HepG2 (cell line): ENCODE data around the gene XPO1. TPM values are rescaled to one million over a fixed set of nuclear protein-coding genes. Genes with fewer than 3 reads are reported as not detected.

ENCODE experiments used
- CEBPG ChIP-seq: IDR thresholded peaks from 2 replicates; pipeline ENCODE4 v1.6.1; 2016
- CREB1 ChIP-seq, 2 experiments: fragments of 450-650 bp in 1 of 2; IDR thresholded peaks; 2 replicates each; pipeline ENCODE4 v1.6.1; 2016 to 2017; ENCODE audit warnings: control low read depth in 1 of 2, mild to moderate bottlenecking in 1 of 2, missing compliant biosample characterization in 1 of 2, missing genetic modification characterization in 1 of 2
- IRF1 ChIP-seq: sonication (generic); formaldehyde crosslinking; IDR thresholded peaks from 2 replicates; pipeline ENCODE4 v1.4.0; 2020; ENCODE audit warnings: low read depth, mild to moderate bottlenecking, missing genetic modification reagents
- MLX ChIP-seq: IDR thresholded peaks from 2 replicates; pipeline ENCODE4 v1.6.1; 2016
- MXD3 ChIP-seq: IDR thresholded peaks from 2 replicates; pipeline ENCODE4 v1.6.1; 2016; ENCODE audit warnings: mild to moderate bottlenecking, missing biosample characterization, missing genetic modification reagents
- NR0B2 ChIP-seq: sonication (generic); formaldehyde crosslinking; IDR thresholded peaks from 2 replicates; pipeline ENCODE4 v1.4.0; 2020; ENCODE audit warnings: mild to moderate bottlenecking, missing genetic modification reagents
- NRL ChIP-seq: sonication (generic); formaldehyde crosslinking; IDR thresholded peaks from 2 replicates; pipeline ENCODE4 v1.5.0; 2020; ENCODE audit warnings: missing genetic modification reagents, mild to moderate bottlenecking, moderate library complexity, borderline replicate concordance
- PAXIP1 ChIP-seq: sonication (generic); formaldehyde crosslinking; conservative IDR thresholded peaks from 2 replicates; pipeline ENCODE4 v1.4.0; 2020; ENCODE audit warnings: mild to moderate bottlenecking, missing genetic modification reagents, moderate library complexity
- RFX5 ChIP-seq: IDR thresholded peaks from 2 replicates; pipeline ENCODE4 v1.6.1; 2011; ENCODE audit warnings: low read depth, low read length, improper control_type of control experiment
- SOX5 ChIP-seq: IDR thresholded peaks from 2 replicates; pipeline ENCODE4 v1.6.1; 2016; ENCODE audit warnings: borderline replicate concordance
- SOX6 ChIP-seq, 2 experiments: fragments of 450-650 bp in 1 of 2; sonication (generic) in 1 of 2; formaldehyde crosslinking in 1 of 2; IDR thresholded peaks; 2 replicates each; pipeline versions ENCODE4 v1.4.0 to v1.6.1; 2017 to 2020; ENCODE audit warnings: antibody characterized with exemption in 1 of 2, mild to moderate bottlenecking in 1 of 2, missing genetic modification reagents in 1 of 2
- SYNCRIP ChIP-seq: fragments of 200-400 bp; formaldehyde crosslinking; IDR thresholded peaks from 2 replicates; pipeline ENCODE4 v1.6.1; 2018; ENCODE audit warnings: mild to moderate bottlenecking, low read depth, low read length; ENCODE audit not compliant: insufficient read depth
- ZC3H13 ChIP-seq: sonication (generic); formaldehyde crosslinking; IDR thresholded peaks from 2 replicates; pipeline ENCODE4 v1.8.1; 2023; ENCODE audit warnings: mild to moderate bottlenecking, missing genetic modification reagents, moderate library complexity
- ZFP82 ChIP-seq: sonication (generic); formaldehyde crosslinking; IDR thresholded peaks from 2 replicates; pipeline ENCODE4 v1.5.1; 2020; ENCODE audit warnings: mild to moderate bottlenecking, missing genetic modification reagents, borderline replicate concordance
- ZKSCAN1 ChIP-seq: fragments of 150-350 bp; IDR thresholded peaks from 2 replicates; pipeline ENCODE4 v1.6.1; 2014; ENCODE audit warnings: low read length
- ZNF296 ChIP-seq: sonication (generic); formaldehyde crosslinking; conservative IDR thresholded peaks from 2 replicates; pipeline ENCODE4 v1.5.0; 2020; ENCODE audit warnings: mild to moderate bottlenecking, missing genetic modification reagents
- ZNF382 ChIP-seq: sonication (generic); formaldehyde crosslinking; IDR thresholded peaks from 2 replicates; pipeline ENCODE4 v1.5.0; 2020; ENCODE audit warnings: missing genetic modification reagents, mild to moderate bottlenecking, borderline replicate concordance
- ZNF432 ChIP-seq: sonication (generic); formaldehyde crosslinking; IDR thresholded peaks from 2 replicates; pipeline ENCODE4 v1.5.0; 2020; ENCODE audit warnings: missing genetic modification reagents, mild to moderate bottlenecking, borderline replicate concordance
- ZNF446 ChIP-seq: sonication (generic); formaldehyde crosslinking; IDR thresholded peaks from 2 replicates; pipeline ENCODE4 v1.5.0; 2020; ENCODE audit warnings: mild to moderate bottlenecking, missing genetic modification reagents
- ZNF558 ChIP-seq: sonication (generic); formaldehyde crosslinking; IDR thresholded peaks from 2 replicates; pipeline ENCODE4 v1.9.0; 2022; ENCODE audit warnings: mild to moderate bottlenecking, missing genetic modification reagents, borderline replicate concordance
- ZNF776 ChIP-seq: sonication (generic); formaldehyde crosslinking; IDR thresholded peaks from 2 replicates; pipeline ENCODE4 v1.4.0; 2020; ENCODE audit warnings: mild to moderate bottlenecking, missing genetic modification reagents
- polyA plus RNA-seq, 8 experiments: library from polyadenylated mRNA; depleted of rRNA in 3 of 8; stranded (reverse) in 7 of 8; unstranded in 1 of 8; fragments of >200 nt; fragmentation: Illumina TruSeq in 4 of 8; extraction: Trizol in 4 of 8; gene quantifications; 2 replicates each; pipeline versions ENCODE4 v1.2.1 to v1.2.3, GENCODE V29; 2011 to 2016; ENCODE audit warnings: low read depth in 4 of 8, missing spikeins in 1 of 8, mixed read lengths in 1 of 8; ENCODE audit not compliant: insufficient read depth in 1 of 8
- total RNA-seq, 5 experiments: library from RNA; depleted of rRNA; stranded (reverse); fragments of >200 nt; fragmentation: Illumina TruSeq; extraction: Trizol; gene quantifications; 2 replicates each; pipeline ENCODE4 v1.2.3, GENCODE V29; 2016; ENCODE audit warnings: low read depth in 1 of 5

The XPO1 gene
- total and polyA plus RNA-seq, 2 of the 13 experiments (the other 11 are each of a cell fraction or from before 2014, with no cell fraction given) = 67.4 to 212 TPM

- TF ChIP-seq PAXIP1 (CRISPR knock-in tag) (peak; percentile 60), NRL (CRISPR knock-in tag) (no peak; the same call in 1 of the 2 replicates), ZNF558 (CRISPR knock-in tag) (no peak), ZNF432 (CRISPR knock-in tag) (no peak), ZC3H13 (CRISPR knock-in tag) (no peak), SOX5 (CRISPR knock-in tag) (peak; percentile 26; the same call in 1 of the 2 replicates), NR0B2 (CRISPR knock-in tag) (no peak), SOX6 (IDR thresholded peaks at IDR 0.05) (no peak), SOX6 (CRISPR knock-in tag; IDR thresholded peaks at IDR 0.05) (peak; percentile 65), ZNF446 (no peak; the same call in 1 of the 2 replicates), SYNCRIP (no peak), CREB1 (IDR thresholded peaks at IDR 0.05) (no peak), CREB1 (CRISPR knock-in tag; IDR thresholded peaks at IDR 0.05) (no peak), ZKSCAN1 (no peak), MXD3 (CRISPR knock-in tag) (no peak), ZNF296 (CRISPR knock-in tag) (no peak), IRF1 (no peak), ZFP82 (no peak), MLX (peak; percentile 99), CEBPG (CRISPR knock-in tag) (no peak), ZNF776 (CRISPR knock-in tag) (no peak), RFX5 (no peak), ZNF382 (no peak)
Observed at GRCh38 chr2:61536572-61537276, 1.4 kb downstream of the XPO1 start (continued).
